ENCODE data around the gene PDE4D.

PDE4D gene

DNA sequence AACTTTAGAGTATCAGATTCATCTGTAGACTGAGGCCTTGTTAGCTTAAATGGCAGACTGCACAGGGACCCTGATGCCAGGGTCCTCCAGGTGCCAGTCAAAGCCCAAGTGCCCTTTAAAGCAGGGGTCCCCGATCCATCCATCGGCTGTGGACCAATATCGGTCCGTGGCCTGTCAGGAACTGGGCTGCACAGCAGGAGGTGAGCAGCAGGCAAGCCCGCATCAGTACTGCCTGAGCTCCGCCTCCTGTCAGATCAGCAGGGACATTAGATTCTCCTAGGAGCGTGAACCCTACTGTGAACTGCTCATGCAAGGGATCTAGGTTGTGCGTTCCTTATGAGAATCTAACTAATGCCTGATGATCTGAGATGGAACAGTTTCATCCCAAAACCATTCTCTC is 907.2 kb downstream of the PDE4D start:
- H3K4me3 ChIP-seq (replicated peaks; ENCODE audit: low read depth, low read length): no peak overlapping the region
- no peaks in the 10 kb centered on the region for H3K36me3 ChIP-seq (ENCODE audit: control insufficient read depth, insufficient read depth, low read length)
- TF ChIP-seq, protein P1, sequence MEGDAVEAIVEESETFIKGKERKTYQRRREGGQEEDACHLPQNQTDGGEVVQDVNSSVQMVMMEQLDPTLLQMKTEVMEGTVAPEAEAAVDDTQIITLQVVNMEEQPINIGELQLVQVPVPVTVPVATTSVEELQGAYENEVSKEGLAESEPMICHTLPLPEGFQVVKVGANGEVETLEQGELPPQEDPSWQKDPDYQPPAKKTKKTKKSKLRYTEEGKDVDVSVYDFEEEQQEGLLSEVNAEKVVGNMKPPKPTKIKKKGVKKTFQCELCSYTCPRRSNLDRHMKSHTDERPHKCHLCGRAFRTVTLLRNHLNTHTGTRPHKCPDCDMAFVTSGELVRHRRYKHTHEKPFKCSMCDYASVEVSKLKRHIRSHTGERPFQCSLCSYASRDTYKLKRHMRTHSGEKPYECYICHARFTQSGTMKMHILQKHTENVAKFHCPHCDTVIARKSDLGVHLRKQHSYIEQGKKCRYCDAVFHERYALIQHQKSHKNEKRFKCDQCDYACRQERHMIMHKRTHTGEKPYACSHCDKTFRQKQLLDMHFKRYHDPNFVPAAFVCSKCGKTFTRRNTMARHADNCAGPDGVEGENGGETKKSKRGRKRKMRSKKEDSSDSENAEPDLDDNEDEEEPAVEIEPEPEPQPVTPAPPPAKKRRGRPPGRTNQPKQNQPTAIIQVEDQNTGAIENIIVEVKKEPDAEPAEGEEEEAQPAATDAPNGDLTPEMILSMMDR (IDR thresholded peaks at IDR 0.05; ENCODE audit: insufficient read depth, low read length, poor library complexity, severe bottlenecking): no peak
- no peaks in the 10 kb centered on the region; the same call in 1 of the 2 replicates for H3K27me3 ChIP-seq (replicated peaks; ENCODE audit: control insufficient read depth, insufficient read depth, low read length)
- DNase-seq (ENCODE audit: extremely low read depth, insufficient read length): no peak

- TF ChIP-seq, protein P1 (IDR thresholded peaks at IDR 0.05; ENCODE audit: insufficient read depth, low read length, poor library complexity, severe bottlenecking): no peak
- Histone ChIP-seq H3K27me3 (replicated peaks; ENCODE audit: control insufficient read depth, insufficient read depth, low read length) (no peaks in the 10 kb centered on the region; the same call in 1 of the 2 replicates), H3K4me3 (replicated peaks; ENCODE audit: low read depth, low read length) (no peak overlapping the region), H3K36me3 (ENCODE audit: control insufficient read depth, insufficient read depth, low read length) (no peaks in the 10 kb centered on the region)
- DNase-seq (ENCODE audit: extremely low read depth, insufficient read length): no peak
Observed at GRCh38 chr5:58985759-58986158, 907.8 kb downstream of the PDE4D start.

DNA sequence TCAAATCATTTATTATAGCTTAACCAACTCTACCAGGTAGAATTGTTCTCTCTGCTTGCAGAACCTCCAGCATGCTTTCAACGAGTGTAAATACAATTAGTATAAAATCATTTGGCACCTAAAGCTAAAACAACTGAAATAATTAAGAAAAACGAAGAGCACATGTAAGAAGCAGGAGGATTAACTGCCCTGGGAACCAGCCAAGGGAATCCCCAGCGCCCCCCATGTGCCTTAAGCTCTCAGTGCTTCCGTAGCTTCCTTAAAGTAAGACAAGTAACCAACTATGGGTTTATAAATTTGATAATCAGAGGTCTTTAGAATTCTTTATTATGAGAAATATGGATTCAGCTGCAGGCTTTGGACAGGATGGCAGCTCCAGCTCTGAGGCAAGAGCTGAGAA is 908.2 kb downstream of the PDE4D start:
- Histone ChIP-seq H3K36me3 (ENCODE audit: control insufficient read depth, insufficient read depth, low read length) (no peaks in the 10 kb centered on the region), H3K27me3 (replicated peaks; ENCODE audit: control insufficient read depth, insufficient read depth, low read length) (no peaks in the 10 kb centered on the region; the same call in 1 of the 2 replicates), H3K4me3 (replicated peaks; ENCODE audit: low read depth, low read length) (no peak overlapping the region)
- TF ChIP-seq, protein P1 (IDR thresholded peaks at IDR 0.05; ENCODE audit: insufficient read depth, low read length, poor library complexity, severe bottlenecking): no peak
- no peak for DNase-seq (ENCODE audit: extremely low read depth, insufficient read length)

- no peak overlapping the region for H3K4me3 ChIP-seq (replicated peaks; ENCODE audit: low read depth, low read length)
- TF ChIP-seq, protein P1 (IDR thresholded peaks at IDR 0.05; ENCODE audit: insufficient read depth, low read length, poor library complexity, severe bottlenecking): no peak
- DNase-seq (ENCODE audit: extremely low read depth, insufficient read length): no peak
- no peaks in the 10 kb centered on the region; the same call in 1 of the 2 replicates for H3K27me3 ChIP-seq (replicated peaks; ENCODE audit: control insufficient read depth, insufficient read depth, low read length)
- no peaks in the 10 kb centered on the region for H3K36me3 ChIP-seq (ENCODE audit: control insufficient read depth, insufficient read depth, low read length)
Observed at GRCh38 chr5:58983526-58984452, 909.7 kb downstream of the PDE4D start.

DNA sequence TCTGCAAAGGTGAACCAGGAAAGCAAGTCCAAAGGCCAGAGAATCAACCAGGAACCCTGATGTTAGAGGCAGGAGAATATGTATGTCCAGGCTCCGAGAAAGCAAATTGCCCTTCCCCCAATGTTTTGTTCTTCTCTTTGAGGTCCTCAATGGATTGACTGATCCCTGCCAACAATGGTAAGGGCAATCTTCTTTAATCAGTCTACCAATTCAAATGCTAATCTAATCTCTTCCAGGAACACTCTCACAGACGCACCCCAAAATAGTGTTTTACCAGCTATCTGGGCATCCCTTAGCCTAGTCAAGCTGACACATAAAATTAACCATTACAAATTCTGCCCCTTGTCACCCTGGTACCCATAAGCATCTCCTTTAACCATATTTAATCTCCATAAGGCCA is 912.6 kb downstream of the PDE4D start:
- H3K4me3 ChIP-seq (replicated peaks; ENCODE audit: low read depth, low read length): no peak overlapping the region
- H3K36me3 ChIP-seq (ENCODE audit: control insufficient read depth, insufficient read depth, low read length): no peaks in the 10 kb centered on the region
- TF ChIP-seq, protein P1 (IDR thresholded peaks at IDR 0.05; ENCODE audit: insufficient read depth, low read length, poor library complexity, severe bottlenecking): no peak
- DNase-seq (ENCODE audit: extremely low read depth, insufficient read length): no peak
- no peaks in the 10 kb centered on the region; the same call in 1 of the 2 replicates for H3K27me3 ChIP-seq (replicated peaks; ENCODE audit: control insufficient read depth, insufficient read depth, low read length)
